ENCODE data around the gene CADM2.
"Not testable (repeated sequence)": the region's sequence is repeated elsewhere in the genome, so short reads cannot be mapped to it uniquely, and the experiment has no call there.

CADM2 gene

GRCh38 chr3:85935171-85935570, 976.4 kb downstream of the CADM2 start:
- no peak for DNase-seq (ENCODE audit: low read depth in 2 of 2)

GRCh38 chr3:85939074-85939482, 980.3 kb downstream of the CADM2 start:
- DNase-seq (ENCODE audit: low read depth in 2 of 2): no peak

- DNase-seq (ENCODE audit: low read depth in 2 of 2): no peak
Measured at GRCh38 chr3:85950435-85950834, 991.6 kb downstream of the CADM2 start.

- no peak for DNase-seq (ENCODE audit: low read depth in 2 of 2)
Measured at GRCh38 chr3:85960793-85961192, 1002.0 kb downstream of the CADM2 start.

- DNase-seq (ENCODE audit: low read depth in 2 of 2): no peak
Measured at GRCh38 chr3:85977615-85978338, 1019.0 kb downstream of the CADM2 start.

GRCh38 chr3:85979034-85979433, 1020.2 kb downstream of the CADM2 start:
- DNase-seq (ENCODE audit: low read depth in 2 of 2): no peak

- not testable (repeated sequence) for DNase-seq (ENCODE audit: low read depth in 2 of 2)
Measured at GRCh38 chr3:85989581-85989980, 1030.8 kb downstream of the CADM2 start.

GRCh38 chr3:86029590-86029989, 1070.8 kb downstream of the CADM2 start:
- DNase-seq (ENCODE audit: low read depth in 2 of 2): no peak

GRCh38 chr3:86037916-86038315, 1079.1 kb downstream of the CADM2 start:
- no peak for DNase-seq (ENCODE audit: low read depth in 2 of 2)

- no peak for DNase-seq (ENCODE audit: low read depth in 2 of 2)
Measured at GRCh38 chr3:86046436-86047136, 1087.8 kb downstream of the CADM2 start.

- DNase-seq (ENCODE audit: low read depth in 2 of 2): no peak
Measured at GRCh38 chr3:86047161-86047560, 1088.4 kb downstream of the CADM2 start.

- DNase-seq (ENCODE audit: low read depth in 2 of 2): no peak
Measured at GRCh38 chr3:86051058-86051457, 1092.3 kb downstream of the CADM2 start.

GRCh38 chr3:86056032-86056431, 1097.2 kb downstream of the CADM2 start:
- no peak for DNase-seq (ENCODE audit: low read depth in 2 of 2)

- no peak for DNase-seq (ENCODE audit: low read depth in 2 of 2)
Measured at GRCh38 chr3:86056962-86057361, 1098.2 kb downstream of the CADM2 start.

- no peak for DNase-seq (ENCODE audit: low read depth in 2 of 2)
Measured at GRCh38 chr3:86073799-86074198, 1115.0 kb downstream of the CADM2 start.

GRCh38 chr3:86087160-86087871, 1128.5 kb downstream of the CADM2 start:
- DNase-seq (ENCODE audit: low read depth in 2 of 2): no peak

- DNase-seq (ENCODE audit: low read depth in 2 of 2): no peak
Measured at GRCh38 chr3:86104154-86104553, 1145.4 kb downstream of the CADM2 start.

- DNase-seq (ENCODE audit: low read depth in 2 of 2): no peak
Measured at GRCh38 chr3:86109434-86109833, 1150.6 kb downstream of the CADM2 start.
